ENCODE data around the gene R3HCC1L.
A peak's percentile ranks its signal among the peaks of the same experiment; 100 is the strongest.

The R3HCC1L gene

GRCh38 chr10:98267069-98267893 is 132.8 kb downstream of the R3HCC1L start:
- DNase-seq (ENCODE audit: low spot score), result no peak
- TF ChIP-seq CTCF (conservative IDR thresholded peaks at IDR 0.05; ENCODE audit: low read depth), result no peak
- POLR2A ChIA-PET (ENCODE audit: low non-redundant PET), result interaction anchor here (0.6 kb wide), 1 partner anchor 198 kb away, joined by 3 read pairs; no protein-coding TSS in a partner anchor
- H3K27ac ChIP-seq, result peak overlapping the region; percentile 73
- CTCF ChIA-PET, result interaction anchor here (0.6 to 0.7 kb wide), 2 partner anchors 133 to 145 kb away, joined by 4 read pairs; no protein-coding TSS in a partner anchor

- DNase-seq (ENCODE audit: low spot score), result no peak
These were observed 133.6 kb downstream of the R3HCC1L start, which contains the start of gene LOXL4 for GRCh38 chr10:98267894-98268693. LOXL4 (minus strand) TSS chr10:98268194; CDS start chr10:98263019, 5,175 bp downstream.

GRCh38 chr10:98268694-98269431 is 134.4 kb downstream of the R3HCC1L start:
- CTCF ChIA-PET, result interaction anchor here (0.6 to 1.2 kb wide), 2 partner anchors 40 to 50 kb away, joined by 3 to 7 read pairs; no protein-coding TSS in a partner anchor

More at GRCh38 chr10:98267894-98268693, 133.6 kb downstream of the R3HCC1L start, which contains the start of gene LOXL4:
- no peak for TF ChIP-seq CTCF (conservative IDR thresholded peaks at IDR 0.05; ENCODE audit: low read depth)
- ChIA-PET POLR2A (ENCODE audit: low non-redundant PET) (interaction anchor here (0.6 kb wide), 1 partner anchor 199 kb away, joined by 3 read pairs; no protein-coding TSS in a partner anchor), CTCF (interaction anchor here (1.2 kb wide), 1 partner anchor 41 kb away, joined by 7 read pairs; no protein-coding TSS in a partner anchor)
- H3K27ac ChIP-seq, result peak within 1 kb of the TSS; percentile 73

GRCh38 chr10:98269435-98269912 is 135.0 kb downstream of the R3HCC1L start:
- H3K27ac ChIP-seq, result peak overlapping the region; percentile 73
- POLR2A ChIA-PET (ENCODE audit: low non-redundant PET), result no interaction called here
- CTCF ChIA-PET, result no interaction called here
- DNase-seq (ENCODE audit: low spot score), result peak; percentile 94
- no peak for TF ChIP-seq CTCF (conservative IDR thresholded peaks at IDR 0.05; ENCODE audit: low read depth)

More at GRCh38 chr10:98268694-98269431, 134.4 kb downstream of the R3HCC1L start:
- TF ChIP-seq CTCF (conservative IDR thresholded peaks at IDR 0.05; ENCODE audit: low read depth), result no peak
- H3K27ac ChIP-seq, result peak overlapping the region; percentile 73
- DNase-seq (ENCODE audit: low spot score), result no peak
- POLR2A ChIA-PET (ENCODE audit: low non-redundant PET), result no interaction called here

GRCh38 chr10:98270073-98270740 is 135.8 kb downstream of the R3HCC1L start:
- ChIA-PET POLR2A (ENCODE audit: low non-redundant PET) (no interaction called here), CTCF (no interaction called here)

More at GRCh38 chr10:98270073-98270740, 135.8 kb downstream of the R3HCC1L start:
- no peak for TF ChIP-seq CTCF (conservative IDR thresholded peaks at IDR 0.05; ENCODE audit: low read depth)
- H3K27ac ChIP-seq, result peak overlapping the region; percentile 73
- DNase-seq (ENCODE audit: low spot score), result no peak
